ENCODE results near the gene OR7G3.

GRCh38 chr19:9155591-9155990, 28.8 kb upstream of the OR7G3 start:
- TF ChIP-seq CTCF (IDR thresholded peaks at IDR 0.05) (no peak), POLR2A (IDR thresholded peaks at IDR 0.05) (no peak)
